HG03558 (cell line): ENCODE results near the gene BFSP1.
A peak's percentile ranks its signal among the peaks of the same experiment; 100 is the strongest.

Experiments
- ATAC-seq: cut with Tn5 transposase; IDR thresholded peaks from one replicate; pipeline ENCODE4 v1.9.1; 2021; ENCODE audit warnings: moderate number of reproducible peaks; ENCODE audit not compliant: unreplicated experiment; ENCODE audit errors: extremely low read depth

Gene BFSP1

GRCh38 chr20:17530716-17531664, at the start of gene BFSP1:
TSS of gene BFSP1 (minus strand) at chr20:17531379. CDS start at chr20:17531329, 50 bp downstream.
- no peak for ATAC-seq

- ATAC-seq, result no peak
Measured at GRCh38 chr20:17580895-17581294, 49.7 kb upstream of the BFSP1 start.

DNA sequence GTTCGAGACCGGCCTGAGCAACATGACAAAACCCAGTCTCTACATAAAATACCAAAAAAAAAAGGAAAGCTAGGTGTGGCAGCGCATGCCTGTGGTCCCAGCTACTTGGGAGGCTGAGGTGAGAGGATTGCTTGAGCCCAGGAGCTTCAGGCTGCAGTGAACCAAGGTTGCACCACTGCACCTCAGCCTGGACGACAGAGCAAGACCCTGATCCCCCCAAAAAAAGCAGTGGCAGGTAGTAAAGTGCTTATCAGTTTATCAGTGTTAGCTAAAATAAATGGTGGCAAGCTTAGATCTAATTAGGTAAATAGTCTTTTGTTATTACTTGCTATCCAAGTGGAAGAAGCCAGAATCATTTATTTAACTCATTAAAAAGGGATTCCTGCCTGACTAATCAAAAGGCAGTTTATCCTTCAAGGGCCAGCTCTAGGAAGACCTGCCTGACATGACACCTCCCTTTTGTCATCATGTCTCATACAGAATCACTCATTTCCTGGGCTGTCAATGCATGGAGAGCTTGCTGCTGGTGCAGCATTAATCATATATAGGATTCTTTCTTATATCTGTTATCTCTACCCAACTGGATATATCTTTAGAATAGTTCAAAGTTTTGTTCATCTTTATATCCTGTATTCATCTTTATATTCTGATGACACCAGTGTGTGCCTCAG, 48.3 kb upstream of the BFSP1 start:
- ATAC-seq, result no peak

DNA sequence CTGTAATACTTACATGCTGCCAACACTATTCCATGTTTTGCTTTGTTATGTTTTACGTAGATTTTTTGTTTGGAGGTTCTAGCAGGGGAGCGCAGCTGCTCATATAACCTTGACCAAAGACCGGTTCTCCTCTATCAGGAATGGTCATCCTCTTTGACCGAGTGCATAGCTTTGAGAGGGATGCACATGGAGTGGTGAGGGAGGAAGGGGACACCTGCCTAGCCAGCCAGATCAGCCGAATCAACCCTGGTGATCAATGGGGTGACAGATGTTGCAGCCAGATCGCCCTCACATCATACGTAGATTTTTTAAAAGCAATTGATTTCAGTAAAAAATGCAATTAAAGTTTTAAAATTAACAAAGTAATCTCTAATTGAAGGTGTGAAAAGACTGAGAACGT, 45.0 kb upstream of the BFSP1 start:
- no peak for ATAC-seq

DNA sequence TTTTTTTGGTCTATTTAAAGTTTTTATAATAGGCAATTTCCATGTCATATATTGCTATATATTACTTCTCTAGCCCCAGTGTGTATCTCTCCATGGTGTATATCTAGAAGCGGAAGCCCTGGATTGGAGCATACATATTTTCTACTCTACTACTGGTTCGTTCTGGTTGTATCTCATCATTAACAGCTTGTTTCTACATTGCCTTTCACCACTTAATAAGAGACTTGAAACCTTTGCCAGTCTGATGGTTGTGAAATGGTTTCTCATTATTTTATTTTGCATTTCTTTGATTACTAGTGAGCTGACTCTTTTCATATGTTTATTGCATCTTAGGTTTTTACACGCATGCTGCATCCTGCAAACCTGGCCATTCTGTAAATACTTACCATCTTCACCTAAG, 42.3 kb upstream of the BFSP1 start:
- ATAC-seq, result no peak

DNA sequence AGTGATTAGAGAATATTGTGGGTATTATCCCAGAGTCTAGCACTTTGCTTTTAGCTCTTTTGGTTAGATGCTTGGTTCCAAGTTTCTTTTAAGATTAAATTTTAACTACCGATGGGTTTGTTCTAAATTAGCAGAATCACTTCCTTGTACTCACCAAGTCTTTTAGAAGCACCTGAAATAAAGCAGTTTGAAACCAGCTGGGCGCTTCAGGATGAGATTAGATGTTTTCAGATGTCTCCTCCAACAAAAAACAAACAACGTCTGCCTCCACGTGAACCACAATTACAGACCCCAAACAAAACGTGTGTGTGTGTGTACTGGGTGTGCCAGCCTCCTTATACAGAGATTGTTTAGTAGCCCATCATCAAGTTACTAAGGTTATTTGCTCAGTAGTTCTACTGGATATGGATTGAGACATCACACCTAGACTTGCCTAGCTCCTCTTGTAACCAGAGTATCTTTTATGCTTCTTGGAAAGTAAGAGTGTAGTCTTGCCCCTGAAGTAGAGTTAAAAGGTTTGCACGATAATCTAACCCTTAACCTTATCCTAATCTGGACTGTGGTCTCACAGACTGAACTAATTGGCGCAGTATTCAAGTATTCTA, 41.0 kb upstream of the BFSP1 start:
- no peak for ATAC-seq

- no peak for ATAC-seq
Measured at GRCh38 chr20:17571153-17571527, 40.0 kb upstream of the BFSP1 start.

GRCh38 chr20:17570347-17571152, 39.4 kb upstream of the BFSP1 start:
- ATAC-seq, result no peak

DNA sequence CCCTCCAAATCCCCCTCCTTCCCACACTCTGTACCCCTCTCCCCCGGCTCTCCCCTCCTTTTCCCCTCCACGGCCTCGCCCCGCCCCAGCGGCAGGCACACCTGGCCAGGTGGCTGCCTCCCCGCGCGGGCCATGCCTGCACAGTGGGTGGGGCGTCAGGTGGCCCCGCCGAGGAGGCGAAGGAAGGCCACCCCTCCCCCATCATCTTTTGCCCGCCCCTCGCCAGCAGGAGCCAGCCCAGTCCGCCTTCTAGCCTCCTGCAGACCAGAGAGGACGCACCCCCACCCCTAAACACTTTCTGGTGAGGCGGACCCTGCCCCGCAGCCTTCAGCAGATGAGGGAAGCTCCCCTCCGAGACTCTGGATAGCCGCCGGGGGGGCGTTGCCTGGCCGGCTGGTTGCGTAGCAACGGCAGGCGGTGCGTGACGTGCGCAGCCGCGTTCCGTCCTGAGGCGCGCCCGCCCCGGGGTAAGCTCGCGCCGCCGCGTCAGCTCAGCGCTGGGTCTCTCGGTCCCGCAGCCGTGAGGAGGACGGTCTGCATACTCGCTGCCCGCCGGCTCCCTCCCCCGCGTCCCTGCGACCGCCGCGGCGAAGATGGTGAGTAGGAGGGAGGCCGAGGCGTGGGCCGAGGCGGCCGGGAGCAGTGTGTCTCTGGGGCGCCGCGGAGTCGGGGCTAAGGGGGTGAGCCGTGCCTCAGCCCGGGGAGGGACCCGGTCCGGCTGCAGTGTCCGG, 38.6 kb upstream of the BFSP1 start, which contains the start of gene DSTN:
Gene DSTN, plus strand, starts transcription at position 460 of the 731 bp plus-strand sequence. Its CDS starts 134 bp downstream, at position 594.
- peak; percentile 90 for ATAC-seq

DNA sequence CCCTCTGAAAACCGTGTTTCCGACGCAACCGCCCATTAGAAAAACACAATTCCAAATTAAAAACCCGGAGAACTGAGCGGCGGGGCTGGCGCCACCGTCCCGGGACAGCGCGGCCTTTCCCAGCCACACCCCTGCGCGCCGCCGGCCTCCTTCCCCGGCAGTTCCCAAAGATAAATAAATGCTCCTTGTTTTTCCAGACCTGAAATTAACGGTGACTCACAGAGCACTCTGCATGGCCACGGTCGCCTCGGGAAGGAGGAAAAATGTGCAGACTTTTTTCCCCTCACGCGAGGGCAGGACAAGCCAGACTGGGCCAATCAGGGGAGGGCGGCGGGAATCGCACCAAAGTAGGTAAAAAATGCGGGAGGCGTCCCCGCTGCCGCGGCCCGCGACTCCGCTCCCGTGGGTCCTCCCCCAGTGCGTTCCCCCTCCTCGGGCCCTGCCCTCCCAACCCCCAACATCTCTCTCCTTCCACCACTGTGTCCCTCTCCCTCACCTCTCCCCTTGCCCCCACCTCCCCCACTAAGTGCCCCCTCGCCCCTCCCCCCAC, 37.9 kb upstream of the BFSP1 start:
- ATAC-seq, result no peak

DNA sequence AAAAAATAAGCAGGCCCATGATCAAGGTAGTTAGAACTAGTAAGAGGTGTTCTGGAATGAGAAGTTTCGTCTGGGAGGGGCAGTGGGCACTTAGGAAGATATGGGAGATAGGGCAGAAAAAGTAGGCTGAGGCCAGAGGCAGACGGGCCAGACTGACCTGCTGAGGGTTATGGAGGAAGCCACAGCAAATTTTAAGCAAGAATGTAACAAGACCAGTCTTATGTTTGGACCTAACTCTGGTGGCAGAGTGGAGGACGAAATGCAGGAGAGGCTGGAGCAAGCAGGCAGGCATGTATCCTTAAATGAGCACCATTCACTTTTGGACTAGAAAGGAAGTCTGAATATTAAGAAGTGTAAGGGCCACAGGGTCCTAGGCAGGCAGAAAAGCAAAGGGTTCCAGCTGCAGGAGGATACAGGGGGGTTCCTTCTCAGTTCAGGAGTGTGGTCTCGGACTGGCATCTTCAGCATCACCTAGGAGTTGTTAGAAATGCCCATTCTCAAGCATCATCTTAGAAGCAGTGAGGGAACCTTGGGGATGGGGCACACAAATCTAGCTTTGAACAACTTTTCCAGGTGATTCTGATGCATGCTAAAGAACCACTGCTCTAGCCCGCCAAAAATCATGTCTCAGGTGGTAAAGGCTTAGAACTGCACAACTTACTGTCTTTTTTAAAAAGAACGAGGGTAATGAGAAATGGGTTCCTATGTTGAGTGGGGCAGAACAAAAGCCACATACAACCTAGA, 37.0 kb upstream of the BFSP1 start:
- no peak for ATAC-seq

- no peak for ATAC-seq
Measured at GRCh38 chr20:17566345-17566744, 35.2 kb upstream of the BFSP1 start.

DNA sequence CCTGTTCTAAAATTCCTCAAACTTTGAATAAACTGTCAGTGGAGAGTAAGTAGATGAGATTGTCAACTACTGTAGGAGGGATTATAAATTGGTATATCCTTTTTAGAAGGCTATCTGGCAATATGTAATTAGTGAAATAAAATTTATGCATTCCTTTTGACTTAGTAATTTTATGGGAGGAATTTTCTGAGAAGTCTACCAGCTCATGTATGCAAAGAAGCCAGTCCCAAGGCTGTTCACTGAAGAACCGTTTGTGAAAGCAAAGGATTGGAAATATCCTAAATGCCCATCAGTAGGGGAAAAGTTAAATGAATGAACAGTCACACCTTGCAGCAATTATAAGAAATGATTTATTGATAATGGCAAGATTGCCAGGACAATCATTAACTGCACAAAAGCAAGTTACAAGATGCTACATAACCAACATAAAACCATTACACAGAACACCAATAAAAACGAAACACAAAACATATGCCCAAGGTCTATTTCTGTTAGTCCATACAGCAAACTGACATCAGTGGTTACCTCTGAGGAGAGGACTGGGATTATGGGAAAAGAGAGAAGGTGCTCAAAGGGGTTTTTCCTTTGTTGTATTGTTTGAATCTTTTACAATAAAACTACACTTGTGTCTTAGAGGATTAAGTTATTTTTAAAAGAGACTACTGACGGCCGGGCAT, 34.1 kb upstream of the BFSP1 start:
- ATAC-seq, result no peak

- no peak for ATAC-seq
Measured at GRCh38 chr20:17562804-17563305, 31.7 kb upstream of the BFSP1 start.

GRCh38 chr20:17560344-17561074, 29.3 kb upstream of the BFSP1 start:
- no peak for ATAC-seq

- ATAC-seq, result no peak
Measured at GRCh38 chr20:17559338-17559737, 28.2 kb upstream of the BFSP1 start.

- ATAC-seq, result no peak
Measured at GRCh38 chr20:17558941-17559304, 27.7 kb upstream of the BFSP1 start.
